H1 (cell line): ENCODE results near the gene RAP1GAP. TPM values are rescaled to one million over a fixed set of nuclear protein-coding genes. Genes with fewer than 3 reads are reported as not detected.

Experiments
- HDAC6 ChIP-seq: IDR thresholded peaks from one replicate; pipeline ENCODE4 v1.7.1; 2012; ENCODE audit warnings: low read depth, mild to moderate bottlenecking, inconsistent platforms, low read length, moderate library complexity
- polyA plus RNA-seq, 7 experiments: library from polyadenylated mRNA; depleted of rRNA in 3 of 7; stranded (reverse) in 5 of 7; unstranded in 2 of 7; fragments of >200 nt in 5 of 7; fragments of 200-250 nt in 2 of 7; gene quantifications; 1 replicate in 5 of 7; 2 replicates in 1 of 7; 4 replicates in 1 of 7; pipeline versions ENCODE4 v1.2.1 to v1.2.3, GENCODE V29; 2011 to 2013; ENCODE audit warnings: missing spikeins in 2 of 7, mixed read lengths in 2 of 7
- total RNA-seq: library from RNA; stranded (reverse); fragmentation: NEBNext Ultra II Directional; extraction: Animal tissue kit (Norgen Biotek cat#: 25700); gene quantifications from 2 replicates; pipeline ENCODE4 v1.2.1, GENCODE V29; 2021
- TF ChIP-seq, protein P1 (sequence below): IDR thresholded peaks from 2 replicates; pipeline ENCODE4 v1.6.1; 2012; ENCODE audit warnings: inconsistent platforms

Gene RAP1GAP
- total and polyA plus RNA-seq, 2 of the 8 experiments (the other 6 are each of a cell fraction or from before 2014, with no cell fraction given), result 8.4 TPM

GRCh38 chr1:21706151-21706835 lies 37.1 kb upstream of the RAP1GAP start (continued):
- TF ChIP-seq, protein P1, sequence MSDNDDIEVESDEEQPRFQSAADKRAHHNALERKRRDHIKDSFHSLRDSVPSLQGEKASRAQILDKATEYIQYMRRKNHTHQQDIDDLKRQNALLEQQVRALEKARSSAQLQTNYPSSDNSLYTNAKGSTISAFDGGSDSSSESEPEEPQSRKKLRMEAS, result peak; percentile 47; the same call in 1 of the 2 replicates
- no peak for TF ChIP-seq HDAC6
